Ascending aorta (tissue), 2 donors: ENCODE results near the gene CDK19. TPM values are rescaled to one million over a fixed set of nuclear protein-coding genes. Genes with fewer than 3 reads are reported as not detected.

ENCODE experiments used
- DNase-seq, 2 donors: peaks; one replicate each; pipeline ENCODE4 v3.0.0-alpha.2; 2019; ENCODE audit warnings: low spot score in 2 of 2
- H3K27ac ChIP-seq, 2 donors: fragments of 200-600 bp; sonication (generic); one replicate each; pipeline ENCODE4 v1.5.1; 2016 to 2017; ENCODE audit warnings: mild to moderate bottlenecking in 1 of 2
- H3K27me3 ChIP-seq: fragments of 200-600 bp; sonication (generic); one replicate; pipeline ENCODE4 v1.5.1; 2017
- H3K36me3 ChIP-seq, 2 donors: fragments of 200-600 bp; sonication (generic); one replicate each; pipeline ENCODE4 v1.5.1; 2016
- H3K4me1 ChIP-seq, 2 donors: fragments of 200-600 bp; sonication (generic); one replicate each; pipeline ENCODE4 v1.5.1; 2016 to 2017; ENCODE audit warnings: mild to moderate bottlenecking in 1 of 2
- H3K4me3 ChIP-seq, 2 donors: fragments of 200-600 bp; sonication (generic); one replicate each; pipeline ENCODE4 v1.5.1; 2016 to 2017; ENCODE audit warnings: mild to moderate bottlenecking in 1 of 2
- H3K9me3 ChIP-seq, 2 donors: fragments of 200-600 bp; sonication (generic); one replicate each; pipeline ENCODE4 v1.5.1; 2016
- CTCF ChIP-seq, 3 experiments: fragments of 200-600 bp in 2 of 3; fragments of 450-650 bp in 1 of 3; sonication (generic) in 2 of 3; IDR thresholded peaks; one replicate each; pipeline ENCODE4 v1.5.1; 2016 to 2019; ENCODE audit warnings: antibody characterized with exemption in 3 of 3, mild to moderate bottlenecking in 1 of 3, moderate library complexity in 1 of 3
- intact Hi-C: fragments of 100-400 bp; cut with DNase I; formaldehyde crosslinking; loops from one replicate; pipeline ENCODE4 v1.15.1; 2023
- total RNA-seq: library from RNA; depleted of rRNA; stranded (reverse); fragments of >200 nt; gene quantifications from one replicate; pipeline ENCODE4 v1.1.0, GENCODE V29; 2016

CDK19 gene
- total RNA-seq, 1 donor from 2014 or later: 5.2 TPM

GRCh38 chr6:110597761-110598160 is 217.5 kb downstream of the CDK19 start:
- Histone ChIP-seq H3K36me3 (no peaks in the 10 kb centered on the region), H3K4me1 (no peaks in the 10 kb centered on the region), H3K4me3 (no peak overlapping the region), H3K27me3 (no peaks in the 10 kb centered on the region), H3K9me3 (no peaks in the 10 kb centered on the region), H3K27ac (no peak overlapping the region)
- intact Hi-C loops: no loop called here
- DNase-seq: no peak
- TF ChIP-seq CTCF (IDR thresholded peaks at IDR 0.05): no peak

GRCh38 chr6:110596354-110596753 is 218.9 kb downstream of the CDK19 start:
- TF ChIP-seq CTCF (IDR thresholded peaks at IDR 0.05): no peak
- intact Hi-C loops: no loop called here
- Histone ChIP-seq H3K27me3 (no peaks in the 10 kb centered on the region), H3K27ac (no peak overlapping the region), H3K9me3 (no peaks in the 10 kb centered on the region), H3K4me1 (no peaks in the 10 kb centered on the region), H3K4me3 (no peak overlapping the region), H3K36me3 (no peaks in the 10 kb centered on the region)
- no peak for DNase-seq

- Histone ChIP-seq H3K4me1 (no peaks in the 10 kb centered on the region), H3K36me3 (no peaks in the 10 kb centered on the region), H3K27ac (no peak overlapping the region), H3K27me3 (no peaks in the 10 kb centered on the region), H3K4me3 (no peak overlapping the region), H3K9me3 (no peaks in the 10 kb centered on the region)
- TF ChIP-seq CTCF (IDR thresholded peaks at IDR 0.05): no peak
- intact Hi-C loops: no loop called here
- DNase-seq: no peak
Observed at GRCh38 chr6:110595112-110595511, 220.2 kb downstream of the CDK19 start.

GRCh38 chr6:110593637-110594036 is 221.6 kb downstream of the CDK19 start:
- Histone ChIP-seq H3K27me3 (no peaks in the 10 kb centered on the region), H3K4me3 (no peak overlapping the region), H3K4me1 (no peaks in the 10 kb centered on the region), H3K9me3 (no peaks in the 10 kb centered on the region), H3K36me3 (no peaks in the 10 kb centered on the region), H3K27ac (no peak overlapping the region)
- no peak for DNase-seq
- intact Hi-C loops: no loop called here
- no peak for TF ChIP-seq CTCF (IDR thresholded peaks at IDR 0.05)

GRCh38 chr6:110592765-110593164 is 222.5 kb downstream of the CDK19 start:
- H3K27me3 ChIP-seq: no peaks in the 10 kb centered on the region
- H3K36me3 ChIP-seq: no peaks in the 10 kb centered on the region
- H3K4me3 ChIP-seq: no peak overlapping the region
- no peak for DNase-seq
- H3K27ac ChIP-seq: no peak overlapping the region
- no peaks in the 10 kb centered on the region for H3K9me3 ChIP-seq
- intact Hi-C loops: no loop called here
- H3K4me1 ChIP-seq: no peaks in the 10 kb centered on the region
- no peak for TF ChIP-seq CTCF (IDR thresholded peaks at IDR 0.05)

- H3K27me3 ChIP-seq: no peaks in the 10 kb centered on the region
- no peak for TF ChIP-seq CTCF (IDR thresholded peaks at IDR 0.05)
- H3K4me3 ChIP-seq: no peak overlapping the region
- no peaks in the 10 kb centered on the region for H3K36me3 ChIP-seq
- intact Hi-C loops: no loop called here
- DNase-seq: no peak
- H3K27ac ChIP-seq: no peak overlapping the region
- no peaks in the 10 kb centered on the region for H3K9me3 ChIP-seq
- H3K4me1 ChIP-seq: no peaks in the 10 kb centered on the region
Observed at GRCh38 chr6:110590821-110591351, 224.4 kb downstream of the CDK19 start.
